ENCODE measurements around the gene MAP1S.

MAP1S gene

DNA sequence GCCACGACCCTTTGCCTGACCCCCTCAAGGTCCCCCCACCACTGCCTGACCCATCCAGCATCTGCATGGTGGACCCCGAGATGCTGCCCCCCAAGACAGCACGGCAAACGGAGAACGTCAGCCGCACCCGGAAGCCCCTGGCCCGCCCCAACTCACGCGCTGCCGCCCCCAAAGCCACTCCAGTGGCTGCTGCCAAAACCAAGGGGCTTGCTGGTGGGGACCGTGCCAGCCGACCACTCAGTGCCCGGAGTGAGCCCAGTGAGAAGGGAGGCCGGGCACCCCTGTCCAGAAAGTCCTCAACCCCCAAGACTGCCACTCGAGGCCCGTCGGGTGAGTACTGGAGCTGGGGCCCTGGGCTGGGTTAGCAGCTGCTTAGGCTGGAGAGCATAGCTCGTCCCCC, 8.6 kb downstream of the MAP1S start:
- TF ChIP-seq, protein P1, sequence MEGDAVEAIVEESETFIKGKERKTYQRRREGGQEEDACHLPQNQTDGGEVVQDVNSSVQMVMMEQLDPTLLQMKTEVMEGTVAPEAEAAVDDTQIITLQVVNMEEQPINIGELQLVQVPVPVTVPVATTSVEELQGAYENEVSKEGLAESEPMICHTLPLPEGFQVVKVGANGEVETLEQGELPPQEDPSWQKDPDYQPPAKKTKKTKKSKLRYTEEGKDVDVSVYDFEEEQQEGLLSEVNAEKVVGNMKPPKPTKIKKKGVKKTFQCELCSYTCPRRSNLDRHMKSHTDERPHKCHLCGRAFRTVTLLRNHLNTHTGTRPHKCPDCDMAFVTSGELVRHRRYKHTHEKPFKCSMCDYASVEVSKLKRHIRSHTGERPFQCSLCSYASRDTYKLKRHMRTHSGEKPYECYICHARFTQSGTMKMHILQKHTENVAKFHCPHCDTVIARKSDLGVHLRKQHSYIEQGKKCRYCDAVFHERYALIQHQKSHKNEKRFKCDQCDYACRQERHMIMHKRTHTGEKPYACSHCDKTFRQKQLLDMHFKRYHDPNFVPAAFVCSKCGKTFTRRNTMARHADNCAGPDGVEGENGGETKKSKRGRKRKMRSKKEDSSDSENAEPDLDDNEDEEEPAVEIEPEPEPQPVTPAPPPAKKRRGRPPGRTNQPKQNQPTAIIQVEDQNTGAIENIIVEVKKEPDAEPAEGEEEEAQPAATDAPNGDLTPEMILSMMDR (IDR thresholded peaks at IDR 0.05): no peak

DNA sequence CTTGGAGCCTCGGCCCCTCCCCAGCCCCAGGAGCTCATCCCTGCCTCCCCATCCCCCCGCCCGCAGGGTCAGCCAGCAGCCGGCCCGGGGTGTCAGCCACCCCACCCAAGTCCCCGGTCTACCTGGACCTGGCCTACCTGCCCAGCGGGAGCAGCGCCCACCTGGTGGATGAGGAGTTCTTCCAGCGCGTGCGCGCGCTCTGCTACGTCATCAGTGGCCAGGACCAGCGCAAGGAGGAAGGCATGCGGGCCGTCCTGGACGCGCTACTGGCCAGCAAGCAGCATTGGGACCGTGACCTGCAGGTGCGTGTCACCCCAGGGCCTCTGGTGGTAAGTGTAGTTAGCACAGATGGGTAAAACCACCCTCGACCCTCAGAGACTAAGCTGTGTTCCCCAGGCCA, 13.8 kb downstream of the MAP1S start:
- TF ChIP-seq, protein P1 (IDR thresholded peaks at IDR 0.05): no peak

DNA sequence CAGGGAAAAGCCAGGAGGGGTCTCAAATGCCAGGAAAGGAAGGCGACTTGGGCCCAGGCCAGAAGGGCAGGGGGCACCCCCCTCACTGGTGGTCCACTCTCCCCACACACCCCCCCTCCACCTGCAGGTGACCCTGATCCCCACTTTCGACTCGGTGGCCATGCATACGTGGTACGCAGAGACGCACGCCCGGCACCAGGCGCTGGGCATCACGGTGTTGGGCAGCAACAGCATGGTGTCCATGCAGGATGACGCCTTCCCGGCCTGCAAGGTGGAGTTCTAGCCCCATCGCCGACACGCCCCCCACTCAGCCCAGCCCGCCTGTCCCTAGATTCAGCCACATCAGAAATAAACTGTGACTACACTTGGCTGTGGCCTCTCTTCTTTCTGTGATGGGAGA, 14.9 kb downstream of the MAP1S start:
- TF ChIP-seq, protein P1 (IDR thresholded peaks at IDR 0.05): no peak

DNA sequence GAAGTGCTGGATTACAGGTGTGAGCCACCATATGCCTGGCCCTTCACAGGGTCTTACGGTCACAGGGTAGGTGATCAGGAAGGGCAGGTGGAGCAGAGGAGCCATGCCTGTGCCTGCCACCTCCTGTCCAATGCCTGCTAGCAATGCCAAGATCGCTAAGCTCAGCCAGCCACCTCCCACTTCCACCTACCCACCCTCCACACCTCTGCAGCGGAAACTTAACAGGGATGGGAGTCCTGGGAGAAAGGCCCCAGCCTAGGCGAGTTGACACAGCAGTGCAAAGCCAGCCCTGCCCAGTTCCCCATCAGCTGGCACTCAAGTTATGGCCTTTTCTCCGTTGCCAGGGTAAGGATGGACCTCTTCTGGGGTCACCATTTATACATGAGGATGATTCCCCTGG, 16.1 kb downstream of the MAP1S start:
- TF ChIP-seq, protein P1 (IDR thresholded peaks at IDR 0.05): no peak

DNA sequence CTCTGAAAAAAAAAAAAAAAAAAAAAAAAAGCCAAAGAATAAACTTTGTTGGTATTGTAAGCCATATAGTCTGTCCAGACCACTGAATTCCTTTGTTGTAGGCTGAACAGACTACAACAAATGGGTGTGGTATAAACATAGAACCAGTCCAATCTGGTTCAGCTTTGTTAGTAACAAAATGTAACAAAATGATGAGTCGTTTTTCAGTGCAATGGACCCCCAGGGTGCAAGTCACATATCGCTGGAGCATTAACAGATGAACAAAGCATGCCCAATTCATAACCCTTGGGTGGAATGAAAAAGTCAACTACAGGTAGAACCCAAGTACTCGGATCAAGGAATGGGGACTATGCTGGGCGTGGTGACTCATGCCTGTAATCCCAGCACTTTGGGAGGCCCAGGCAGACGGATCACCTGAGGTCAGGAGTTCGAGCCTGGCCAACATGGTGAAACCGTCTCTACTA, 18.4 kb downstream of the MAP1S start:
- TF ChIP-seq, protein P1 (IDR thresholded peaks at IDR 0.05): no peak

DNA sequence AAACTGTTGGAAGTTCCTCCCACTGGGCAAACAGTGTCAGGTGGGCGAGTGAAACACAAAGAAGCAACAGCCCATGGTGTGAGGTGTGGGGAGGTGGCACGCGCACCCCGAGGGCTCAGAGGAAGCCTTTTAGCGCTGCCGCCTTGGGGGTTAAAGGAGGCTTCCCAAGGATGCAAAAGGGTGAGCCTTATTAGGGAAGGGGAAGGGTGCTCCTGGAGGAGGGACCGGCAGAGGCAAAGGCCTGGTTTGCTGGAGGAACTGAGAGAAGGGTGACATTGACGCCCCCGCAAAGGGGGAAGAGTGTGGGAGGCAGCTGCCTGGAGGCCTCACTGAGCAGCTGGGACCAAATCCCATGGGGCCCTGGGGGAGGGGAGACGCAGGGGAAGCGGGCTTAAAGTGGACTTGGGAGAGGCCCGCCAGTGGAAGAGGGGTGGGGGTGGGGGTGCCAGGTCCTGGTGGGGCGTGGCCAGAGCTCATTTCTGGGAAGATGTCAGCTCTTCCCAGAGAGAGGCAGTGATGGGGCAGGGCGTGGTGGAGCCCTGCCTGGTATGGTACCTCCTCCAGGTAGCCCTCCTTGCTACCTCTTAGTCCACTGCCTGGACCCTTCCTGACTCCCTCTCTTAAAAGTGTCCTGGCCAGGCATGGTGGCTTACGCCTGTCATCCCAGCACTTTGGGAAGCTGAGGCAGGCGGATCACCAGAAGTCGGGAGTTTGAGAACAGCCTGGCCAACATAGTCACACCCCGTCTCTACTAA, 20.0 kb downstream of the MAP1S start:
- TF ChIP-seq, protein P1 (IDR thresholded peaks at IDR 0.05): no peak

DNA sequence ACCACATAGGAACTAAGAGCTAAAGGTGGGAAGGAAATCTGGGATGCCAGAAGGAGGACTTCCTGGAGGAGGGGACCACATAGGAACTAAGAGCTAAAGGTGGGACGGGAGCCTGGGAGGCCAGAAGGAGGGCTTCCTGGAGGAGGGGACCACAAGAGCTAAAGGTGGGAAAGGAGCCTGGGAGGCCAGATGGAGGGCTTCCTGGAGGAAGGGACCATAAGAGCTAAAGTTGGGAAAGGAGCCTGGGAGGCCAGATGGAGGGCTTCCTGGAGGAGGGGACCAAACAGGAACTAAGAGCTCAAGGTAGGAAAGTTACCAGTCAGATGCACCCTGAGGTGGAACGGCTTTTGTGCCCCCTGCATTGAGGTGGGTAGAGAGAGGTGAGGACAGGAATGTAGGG, 22.2 kb downstream of the MAP1S start:
- TF ChIP-seq, protein P1 (IDR thresholded peaks at IDR 0.05): no peak

Data from LNCAP (cell line).